Stimulated activated CD8-positive, alpha-beta memory T cell treated with anti-CD3 and anti-CD28 coated beads, Interleukin-15, amount 100 ng/mL, for 24 hours (primary cell): ENCODE measurements around the gene TMTC4.

Experiments used
- DNase-seq: peaks from one replicate; pipeline ENCODE4 v3.0.0-alpha.2; 2020; ENCODE audit warnings: low read depth

The TMTC4 gene

DNA sequence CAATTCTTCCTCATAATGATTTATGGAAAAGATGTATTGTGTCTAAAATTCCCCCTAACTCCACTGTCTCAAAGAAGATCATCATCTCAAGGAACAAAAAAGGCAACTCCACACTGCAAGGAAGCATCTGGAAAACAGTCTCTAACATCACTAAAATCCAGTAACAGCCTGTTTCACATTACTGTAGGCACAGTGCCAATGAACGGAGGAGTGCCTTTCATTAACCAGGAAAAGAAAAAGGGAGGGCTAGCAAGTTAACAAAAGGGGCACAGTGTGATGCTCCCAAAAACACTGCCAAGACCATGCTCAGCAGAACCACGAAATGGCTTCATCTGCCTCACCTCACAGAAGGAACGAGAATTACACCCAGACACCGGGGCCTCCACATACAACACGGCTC is 8.5 kb downstream of the TMTC4 start:
- DNase-seq = no peak

GRCh38 chr13:100665403-100665802 is 9.2 kb downstream of the TMTC4 start:
- no peak for DNase-seq

GRCh38 chr13:100664171-100664900 is 10.3 kb downstream of the TMTC4 start:
- DNase-seq = no peak

DNA sequence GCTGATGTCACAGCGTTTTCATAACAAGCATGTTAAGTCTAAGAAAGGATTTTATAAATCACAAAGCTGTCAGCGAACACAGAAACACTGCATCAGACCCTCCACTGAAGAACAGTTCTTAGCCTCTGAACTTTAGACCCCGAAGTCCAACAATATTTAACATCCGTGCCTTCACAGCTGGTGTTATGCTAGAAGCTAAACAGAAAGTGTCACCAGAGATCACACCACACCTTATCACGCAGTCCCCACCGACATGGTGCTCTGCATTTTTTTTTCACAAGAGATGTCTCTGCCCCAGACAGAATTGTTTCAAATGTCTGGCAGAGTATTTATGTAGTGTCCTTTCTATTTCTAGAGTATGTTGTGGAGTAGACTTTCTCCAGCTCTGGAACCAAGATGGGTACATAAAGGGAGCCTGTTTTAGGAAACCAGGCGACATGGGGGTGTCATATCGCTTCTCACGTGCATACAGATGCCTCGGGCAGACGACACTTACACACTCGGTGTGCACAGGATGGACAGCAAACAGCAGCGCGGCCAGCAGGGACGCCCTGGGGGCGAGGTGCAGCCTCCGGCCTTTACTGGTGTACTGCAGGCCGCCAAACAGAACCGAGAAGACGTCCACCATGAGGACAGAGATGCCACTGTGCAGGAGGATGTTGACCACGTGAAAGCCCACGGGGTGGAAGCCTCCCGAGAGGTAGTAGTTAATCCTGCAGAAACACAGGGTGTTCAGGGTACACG is 12.0 kb downstream of the TMTC4 start:
- no peak for DNase-seq

- DNase-seq = no peak
Observed at GRCh38 chr13:100660761-100661160, 13.8 kb downstream of the TMTC4 start.

DNA sequence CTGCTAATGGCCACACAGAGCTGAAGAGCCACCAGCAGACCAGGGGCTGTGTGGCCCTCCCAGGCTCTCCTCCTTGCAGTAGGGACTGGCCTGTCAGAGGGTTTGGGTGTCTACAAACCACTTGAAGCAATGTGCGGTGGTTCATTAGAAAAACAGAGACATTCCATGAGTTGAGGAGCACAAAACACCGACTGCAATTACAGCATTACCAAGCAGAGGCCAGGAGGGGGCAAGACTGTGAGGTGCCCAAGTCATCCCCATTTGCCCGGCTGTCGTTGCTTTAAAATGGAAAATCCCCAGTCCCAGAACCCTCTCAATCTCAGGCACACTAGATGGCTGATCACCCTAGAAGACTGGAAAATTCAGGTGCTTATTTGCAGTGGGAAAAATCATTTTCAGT is 15.0 kb downstream of the TMTC4 start:
- no peak for DNase-seq

DNA sequence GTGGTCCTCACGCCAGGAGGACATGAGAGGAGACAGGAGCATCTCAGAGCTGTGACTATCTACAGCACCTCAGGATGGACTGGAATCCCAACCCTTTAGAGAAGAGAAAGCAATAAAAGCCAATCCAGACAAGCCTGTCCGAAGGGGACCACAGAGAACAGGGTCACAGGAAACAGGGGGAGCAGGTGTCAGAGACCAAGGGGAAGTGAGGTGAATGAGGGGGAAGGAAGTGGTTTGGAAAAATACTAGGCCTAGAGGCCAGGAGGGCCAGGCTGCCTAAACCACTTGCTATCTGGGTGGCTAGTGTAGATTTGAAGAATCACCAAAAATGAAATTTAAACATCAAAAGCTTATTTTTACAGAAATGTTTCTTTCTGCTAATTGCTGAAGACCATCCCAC is 16.2 kb downstream of the TMTC4 start:
- DNase-seq = no peak

DNA sequence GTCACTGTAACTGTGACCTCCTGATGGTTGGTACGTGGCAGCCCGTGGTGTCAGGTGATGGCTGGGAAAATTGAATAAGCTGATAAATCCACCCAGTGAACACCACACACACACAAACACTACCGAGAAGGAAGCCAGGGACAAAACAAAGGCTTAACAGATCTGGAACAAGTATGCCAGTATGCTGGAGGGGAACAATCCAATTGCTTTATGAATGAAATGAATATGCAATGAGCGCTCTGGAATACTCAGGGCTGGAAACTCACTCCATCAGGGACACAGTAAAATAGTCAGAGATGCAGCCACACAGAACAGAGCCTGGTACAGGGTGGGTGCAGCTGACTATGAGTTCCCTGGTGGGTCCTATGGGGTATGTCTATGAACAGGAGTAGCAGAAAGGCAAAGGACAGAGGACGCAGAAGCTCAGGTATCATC is 16.7 kb downstream of the TMTC4 start:
- DNase-seq = no peak

DNA sequence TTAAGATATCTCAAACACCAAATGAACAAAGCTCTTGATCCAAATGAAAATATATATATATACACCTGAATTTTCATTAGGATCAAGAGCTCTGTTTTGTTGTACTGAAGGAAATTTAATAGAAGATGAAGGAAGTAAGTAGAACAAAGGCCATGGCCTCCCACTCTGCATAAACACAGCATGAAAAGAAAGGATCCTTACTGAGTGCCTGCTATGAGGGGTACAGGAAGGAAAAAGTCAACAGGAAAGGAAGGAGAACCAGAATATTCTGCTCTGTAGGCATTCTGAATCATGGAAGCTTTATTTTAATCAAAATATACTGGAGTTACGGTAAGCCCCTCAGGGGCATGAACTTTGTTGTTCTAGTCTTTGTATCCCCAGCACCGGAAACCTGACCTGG is 22.1 kb downstream of the TMTC4 start:
- DNase-seq = no peak

GRCh38 chr13:100650326-100650725 is 24.3 kb downstream of the TMTC4 start:
- DNase-seq = no peak

DNA sequence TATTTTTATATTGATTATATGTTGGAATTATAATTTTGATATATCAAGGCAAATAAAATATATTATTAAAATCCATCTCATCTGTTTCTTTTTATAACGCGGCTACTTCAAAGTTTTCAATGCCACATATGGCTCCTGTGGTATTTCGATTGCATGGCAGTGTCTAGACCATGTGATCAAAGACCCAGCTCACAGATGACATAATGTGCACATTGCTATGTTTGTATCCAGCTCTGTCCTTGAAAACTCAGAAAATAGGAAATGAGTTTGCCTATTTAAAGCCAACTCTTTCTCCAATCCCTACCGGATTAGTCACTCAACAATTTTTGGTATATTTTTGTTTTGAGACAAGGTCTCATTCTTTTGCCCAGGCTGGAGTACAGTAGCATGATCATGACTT is 26.2 kb downstream of the TMTC4 start:
- DNase-seq = no peak

- no peak for DNase-seq
Observed at GRCh38 chr13:100646871-100647270, 27.7 kb downstream of the TMTC4 start.

DNA sequence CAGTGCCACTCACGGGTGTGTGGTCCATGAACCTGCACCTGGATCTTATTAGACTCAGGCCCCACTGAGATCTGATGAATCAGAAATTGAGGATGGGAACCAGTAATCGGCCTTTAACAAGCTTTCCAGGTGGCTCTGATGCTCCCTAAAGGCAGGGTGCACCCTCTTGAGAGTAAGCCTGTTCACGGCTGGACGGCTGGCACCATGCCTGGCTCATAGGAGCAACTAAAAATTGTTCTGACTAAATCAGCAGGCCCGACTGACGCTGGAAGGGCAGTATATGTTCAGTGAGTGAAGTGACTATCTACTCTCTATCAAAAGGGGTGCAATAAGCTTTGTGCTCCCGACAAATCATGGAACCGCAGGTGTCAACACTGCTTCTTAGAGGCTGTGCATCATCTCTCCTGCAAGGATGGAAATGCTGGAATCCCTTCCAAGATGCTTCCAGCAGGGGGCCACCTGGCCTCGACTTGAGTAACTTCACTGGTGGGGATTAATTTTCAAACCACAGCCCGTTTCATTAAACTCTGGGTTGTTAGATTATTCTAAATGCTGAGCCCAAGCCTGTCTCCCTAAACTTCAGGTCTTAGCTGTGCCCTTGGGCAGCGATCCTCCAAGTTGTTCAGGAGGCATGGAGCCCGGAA is 28.4 kb downstream of the TMTC4 start:
- DNase-seq = no peak

DNA sequence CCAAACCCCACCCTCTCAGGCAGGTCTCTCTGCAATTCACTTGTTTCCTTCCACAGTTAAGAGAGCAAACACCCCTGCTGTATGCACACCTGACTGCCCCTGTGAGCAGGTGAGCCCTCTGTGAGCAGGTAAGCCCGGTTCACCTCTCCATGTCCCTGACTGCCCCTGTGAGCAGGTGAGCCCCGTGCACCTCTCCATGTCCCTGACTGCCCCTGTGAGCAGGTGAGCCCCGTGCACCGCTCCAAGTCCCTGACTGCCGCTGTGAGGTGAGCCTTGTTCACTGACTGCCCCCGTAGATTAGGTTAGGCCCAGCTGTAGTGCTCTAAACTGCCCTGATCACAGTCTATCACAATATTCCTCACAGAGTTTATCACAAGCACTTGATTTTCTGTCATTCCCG is 29.2 kb downstream of the TMTC4 start:
- no peak for DNase-seq

DNA sequence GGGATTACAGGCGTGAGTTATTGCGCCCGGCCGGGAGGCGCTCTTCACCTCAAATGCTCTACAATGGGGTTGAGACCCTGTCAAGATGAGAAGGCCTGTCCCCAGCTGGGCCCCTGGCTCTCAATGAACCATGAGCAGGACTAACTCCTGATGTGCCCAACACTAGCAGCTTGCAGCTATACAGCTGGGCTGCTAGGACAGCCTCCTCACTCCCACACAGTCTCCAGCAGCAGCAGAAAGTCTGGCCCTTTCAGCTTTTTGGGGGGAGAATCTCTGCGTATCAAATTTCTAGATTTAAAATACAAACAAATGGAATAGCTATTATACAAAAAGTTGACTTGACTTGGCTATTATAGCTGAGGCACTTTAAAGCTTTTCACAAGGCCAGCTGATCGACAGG is 30.2 kb downstream of the TMTC4 start:
- DNase-seq = no peak

DNA sequence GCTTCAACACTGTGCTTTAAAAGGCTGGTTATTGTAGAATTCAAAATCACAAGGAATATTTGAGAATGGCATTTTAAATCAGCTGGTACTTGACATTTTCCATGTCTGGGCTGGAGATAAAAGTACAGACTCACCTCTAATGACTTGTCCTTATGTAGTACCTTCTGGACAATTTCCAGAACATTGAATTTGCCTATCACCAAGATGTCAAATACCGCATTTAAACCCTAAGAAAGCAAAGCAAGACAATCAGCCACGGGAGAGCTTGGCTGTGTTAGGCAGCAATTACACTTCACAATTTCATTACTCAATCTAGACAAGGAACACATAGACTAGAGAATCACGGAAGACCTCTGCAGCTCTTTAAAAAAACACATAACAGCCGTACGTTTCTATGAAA is 36.8 kb downstream of the TMTC4 start:
- DNase-seq = no peak

DNA sequence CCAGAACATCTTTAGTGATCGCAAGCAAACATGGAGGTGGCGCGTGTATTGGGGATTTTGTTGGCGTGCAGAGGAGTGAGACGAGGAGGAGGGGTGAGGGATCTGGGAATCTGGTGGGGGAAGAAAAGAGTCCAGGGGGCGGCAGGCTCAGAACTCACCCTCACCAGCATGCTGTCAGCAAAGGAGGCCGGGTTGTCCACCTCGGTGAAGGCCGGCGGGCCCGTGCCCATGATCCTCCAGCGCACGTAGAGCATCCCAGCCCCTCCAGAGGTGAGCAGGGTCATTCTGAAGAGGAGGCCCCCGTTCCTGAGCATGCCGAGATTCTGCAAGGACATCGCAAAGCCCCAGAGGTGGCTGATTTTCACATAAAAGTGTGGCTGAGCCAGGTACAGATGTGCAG is 37.2 kb downstream of the TMTC4 start:
- DNase-seq = no peak

- no peak for DNase-seq
Observed at GRCh38 chr13:100636441-100636840, 38.2 kb downstream of the TMTC4 start.

- DNase-seq = no peak
Observed at GRCh38 chr13:100636004-100636403, 38.6 kb downstream of the TMTC4 start.

- DNase-seq = no peak
Observed at GRCh38 chr13:100634696-100635095, 39.9 kb downstream of the TMTC4 start.

DNA sequence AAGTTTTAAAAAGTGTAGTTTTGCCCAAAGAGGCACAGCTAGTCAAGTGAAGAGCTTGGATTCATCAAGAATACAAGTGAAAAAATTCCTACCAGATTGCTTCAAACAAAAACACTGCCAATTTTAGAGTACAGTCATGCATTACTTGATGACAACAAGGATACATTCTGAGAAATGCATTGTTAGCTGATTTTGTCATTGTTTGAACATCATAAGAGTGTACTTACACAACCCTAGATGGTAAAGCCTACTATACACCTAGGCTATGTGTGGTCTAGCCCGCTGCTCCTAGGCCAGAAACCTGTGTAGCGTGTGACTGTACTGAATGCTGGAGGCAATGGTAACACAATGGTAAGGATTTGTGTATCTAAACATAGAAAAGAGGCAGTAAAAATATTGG is 41.1 kb downstream of the TMTC4 start:
- DNase-seq = no peak

DNA sequence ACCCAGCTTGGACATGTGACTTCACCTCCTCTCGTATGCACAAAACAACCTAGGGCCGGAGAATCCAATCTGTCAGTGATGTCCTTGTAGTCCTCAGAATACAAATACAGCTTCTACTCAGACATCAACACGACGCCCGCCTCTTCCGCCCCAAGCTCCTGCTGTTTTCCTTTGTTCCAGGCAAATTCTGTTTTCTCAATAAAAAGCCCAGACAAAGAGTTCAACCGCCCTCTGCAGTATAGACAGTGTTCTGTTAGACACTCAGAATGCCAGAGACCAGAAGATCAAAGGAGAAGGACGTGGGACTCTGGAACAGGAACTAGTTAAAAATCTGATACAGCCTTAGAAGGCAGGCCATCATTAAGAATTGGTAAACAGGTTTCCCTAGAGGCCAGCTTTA is 44.0 kb downstream of the TMTC4 start:
- DNase-seq = no peak

GRCh38 chr13:100627120-100627519 is 47.5 kb downstream of the TMTC4 start:
- DNase-seq = no peak
